Adrenal gland (tissue), 12 donors: Measurements from ENCODE around the gene ZNF488. TPM values are rescaled to one million over a fixed set of nuclear protein-coding genes. Genes with fewer than 3 reads are reported as not detected.
A peak's percentile ranks its signal among the peaks of the same experiment; 100 is the strongest.

Experiments used
- DNase-seq, 7 donors: peaks; one replicate each; pipeline ENCODE4 v3.0.0-alpha.2; 2019 to 2020
- H3K27ac ChIP-seq, 5 donors: fragments of 200-600 bp; sonication (generic) in 4 of 5; 1 replicate in 3 of 5; 2 replicates in 2 of 5; pipeline versions ENCODE4 v1.5.1 to v1.8.0; 2016 to 2020; ENCODE audit warnings: mild to moderate bottlenecking in 1 of 5
- H3K27me3 ChIP-seq: fragments of 200-600 bp; 2 replicates; pipeline ENCODE4 v1.8.0; 2021
- H3K36me3 ChIP-seq, 2 donors: fragments of 200-600 bp; replicated peaks in 1 of 2; 1 replicate in 1 of 2; 2 replicates in 1 of 2; pipeline versions ENCODE4 v1.5.1 to v1.8.0; 2018 to 2022
- H3K4me1 ChIP-seq, 2 donors: fragments of 200-600 bp; replicated peaks in 1 of 2; 1 replicate in 1 of 2; 2 replicates in 1 of 2; pipeline versions ENCODE4 v1.5.1 to v1.8.0; 2018 to 2021
- H3K4me3 ChIP-seq, 4 donors: fragments of 200-600 bp; sonication (generic) in 3 of 4; one replicate each; pipeline ENCODE4 v1.5.1; 2016 to 2018
- H3K9me3 ChIP-seq, 3 donors: fragments of 200-600 bp; sonication (generic) in 1 of 3; replicated peaks in 1 of 3; 1 replicate in 2 of 3; 2 replicates in 1 of 3; pipeline versions ENCODE4 v1.5.1 to v1.8.0; 2016 to 2021
- POLR2A ChIP-seq, 2 donors: fragments of 450-650 bp; IDR thresholded peaks; one replicate each; pipeline ENCODE4 v1.6.1; 2017; ENCODE audit warnings: antibody characterized with exemption in 2 of 2, mild to moderate bottlenecking in 2 of 2, moderate library complexity in 1 of 2
- WGBS, 4 donors: extraction: QIAGEN DNeasy Blood & Tissue Kit in 2 of 4; methylation state at CpG; one replicate each; pipeline versions ENCODE4 v1.1.5 to v1.1.7; 2013 to 2017; 5-methylcytosine and 5-hydroxymethylcytosine counted together
- intact Hi-C, 2 donors: fragments of 100-400 bp; cut with DNase I; formaldehyde crosslinking; loops; one replicate each; pipeline versions ENCODE4 v1.14.1 to v1.15.0; 2022 to 2023
- polyA plus RNA-seq, 3 donors: library from polyadenylated mRNA; stranded (reverse); fragments of 200-250 nt in 2 of 3; fragments of 350-450 nt in 1 of 3; fragmentation: Illumina TruSeq in 1 of 3; extraction: RNeasy Lipid Tissue Mini Kit (QIAGEN cat#74804) in 1 of 3; gene quantifications; one replicate each; pipeline ENCODE4 v1.2.3, GENCODE V29; 2013 to 2014
- total RNA-seq, 9 donors: library from RNA; depleted of rRNA in 4 of 9; stranded (reverse); fragments of >200 nt in 4 of 9; fragments of 120-200 nt in 1 of 9; fragmentation: NEBNext Ultra II Directional in 1 of 9; extraction: Animal tissue kit (Norgen Biotek cat#: 25700) in 1 of 9; gene quantifications; one replicate each; pipeline versions ENCODE4 v1.1.0 to v1.2.4, GENCODE V29; 2013 to 2023
- TF ChIP-seq, protein P1 (sequence below), 6 experiments: fragments of 450-650 bp in 4 of 6; fragments of 200-600 bp in 2 of 6; sonication (generic) in 1 of 6; IDR thresholded peaks; 1 replicate in 5 of 6; 2 replicates in 1 of 6; pipeline versions ENCODE4 v1.5.1 to v1.8.0; 2016 to 2021; ENCODE audit warnings: antibody characterized with exemption in 6 of 6, mild to moderate bottlenecking in 2 of 6, moderate library complexity in 1 of 6
- donor health status: healthy with polysubstance abuse.
- donor health status: Bipolar disorder and iron deficiency.
- donor health status: DM: yes; HTN: yes; CAD: no.
- donor health status: DM: no; HTN: no; CAD: no.
- donor health status: DM: no; HTN: no; CAD: no.
- donor health status: DM: yes; HTN: yes; CAD: no.

The ZNF488 gene
- total and polyA plus RNA-seq, 12 donors: 0.03 to 0.20 (median 0.11) TPM; not detected in 3

- intact Hi-C loops: no loop called here
Measured at GRCh38 chr10:47344996-47345870, 38.9 kb downstream of the ZNF488 start.

GRCh38 chr10:47340608-47341170 is 43.4 kb downstream of the ZNF488 start:
- WGBS, 4 donors: 60 to 71% (median 65%) methylated on average over 5 of the region's 5 CpGs
- TF ChIP-seq, protein P1, sequence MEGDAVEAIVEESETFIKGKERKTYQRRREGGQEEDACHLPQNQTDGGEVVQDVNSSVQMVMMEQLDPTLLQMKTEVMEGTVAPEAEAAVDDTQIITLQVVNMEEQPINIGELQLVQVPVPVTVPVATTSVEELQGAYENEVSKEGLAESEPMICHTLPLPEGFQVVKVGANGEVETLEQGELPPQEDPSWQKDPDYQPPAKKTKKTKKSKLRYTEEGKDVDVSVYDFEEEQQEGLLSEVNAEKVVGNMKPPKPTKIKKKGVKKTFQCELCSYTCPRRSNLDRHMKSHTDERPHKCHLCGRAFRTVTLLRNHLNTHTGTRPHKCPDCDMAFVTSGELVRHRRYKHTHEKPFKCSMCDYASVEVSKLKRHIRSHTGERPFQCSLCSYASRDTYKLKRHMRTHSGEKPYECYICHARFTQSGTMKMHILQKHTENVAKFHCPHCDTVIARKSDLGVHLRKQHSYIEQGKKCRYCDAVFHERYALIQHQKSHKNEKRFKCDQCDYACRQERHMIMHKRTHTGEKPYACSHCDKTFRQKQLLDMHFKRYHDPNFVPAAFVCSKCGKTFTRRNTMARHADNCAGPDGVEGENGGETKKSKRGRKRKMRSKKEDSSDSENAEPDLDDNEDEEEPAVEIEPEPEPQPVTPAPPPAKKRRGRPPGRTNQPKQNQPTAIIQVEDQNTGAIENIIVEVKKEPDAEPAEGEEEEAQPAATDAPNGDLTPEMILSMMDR (IDR thresholded peaks at IDR 0.05): peak; percentile 81 to 97 (median 92)
- TF ChIP-seq POLR2A (IDR thresholded peaks at IDR 0.05): no peak
- Histone ChIP-seq H3K36me3 (no peaks in the 10 kb centered on the region), H3K27me3 (no peaks in the 10 kb centered on the region), H3K9me3 (no peaks in the 10 kb centered on the region), H3K4me3 (no peak overlapping the region), H3K4me1 (no peaks in the 10 kb centered on the region), H3K27ac (no peak overlapping the region)
- DNase-seq: peak; percentile 62 to 90 (median 75)
- intact Hi-C loops: no loop called here

More at GRCh38 chr10:47344996-47345870, 38.9 kb downstream of the ZNF488 start:
- Histone ChIP-seq H3K27me3 (no peaks in the 10 kb centered on the region), H3K36me3 (no peaks in the 10 kb centered on the region), H3K9me3 (no peaks in the 10 kb centered on the region), H3K27ac (no peak overlapping the region), H3K4me1 (no peaks in the 10 kb centered on the region), H3K4me3 (no peak overlapping the region)
- no peak for DNase-seq
- TF ChIP-seq POLR2A (IDR thresholded peaks at IDR 0.05): no peak
- TF ChIP-seq, protein P1 (IDR thresholded peaks at IDR 0.05): no peak
- 86 to 89% (median 88%) methylated on average over 13 of the region's 13 CpGs for WGBS, 4 donors

DNA sequence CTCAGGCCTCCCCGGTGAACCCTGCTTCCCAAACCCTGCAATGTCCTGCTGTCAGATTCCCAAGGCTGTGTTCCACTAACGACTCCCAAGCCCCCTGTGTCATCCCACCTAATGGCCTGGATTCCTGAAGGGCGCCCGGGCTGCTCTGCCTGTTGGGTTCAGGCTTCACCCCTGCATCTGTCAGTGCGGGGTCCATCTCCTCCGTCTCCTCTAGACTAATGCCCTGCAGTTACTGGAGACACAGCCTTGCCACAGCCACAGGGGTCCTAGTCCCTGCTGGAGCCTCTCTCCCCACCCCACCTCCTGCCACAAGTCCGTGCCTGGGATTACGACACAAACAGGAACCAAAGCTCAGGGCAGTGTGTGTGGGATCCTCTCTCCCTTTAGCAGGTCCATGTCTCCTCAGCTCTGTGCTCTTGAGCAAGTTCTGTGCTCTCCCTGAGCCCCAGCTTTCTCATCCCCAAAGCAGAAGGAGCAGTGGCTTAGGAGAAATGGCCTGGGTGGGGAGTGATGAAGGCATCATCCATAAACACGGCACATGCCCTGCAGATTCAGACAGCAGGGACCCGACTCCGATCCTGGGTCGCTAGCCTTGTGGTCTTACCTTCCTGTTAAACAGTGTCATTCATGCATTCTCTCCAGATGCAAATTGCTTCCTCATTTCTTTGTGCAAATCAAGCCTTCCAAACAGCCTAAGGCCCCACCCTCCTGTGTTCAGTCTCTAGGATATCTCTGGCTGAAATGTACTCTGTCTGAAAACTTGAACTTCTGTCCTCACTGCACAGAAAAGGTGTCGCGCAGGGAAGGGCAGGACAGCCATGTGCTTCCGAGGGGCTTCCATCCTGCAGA is 44.1 kb downstream of the ZNF488 start:
- no peak overlapping the region for H3K27ac ChIP-seq
- WGBS, 4 donors: 77 to 91% (median 81%) methylated on average over 9 to 15 of the region's 15 CpGs
- no peak overlapping the region for H3K4me3 ChIP-seq
- intact Hi-C loops: no loop called here
- no peak for DNase-seq
- no peaks in the 10 kb centered on the region for H3K36me3 ChIP-seq
- no peaks in the 10 kb centered on the region for H3K4me1 ChIP-seq
- TF ChIP-seq POLR2A (IDR thresholded peaks at IDR 0.05): no peak
- TF ChIP-seq, protein P1 (IDR thresholded peaks at IDR 0.05): no peak
- H3K9me3 ChIP-seq: no peaks in the 10 kb centered on the region
- no peaks in the 10 kb centered on the region for H3K27me3 ChIP-seq
